HG03565 (cell line): Measurements from ENCODE around the gene ARFGEF3.
"Not testable (repeated sequence)": the region's sequence is repeated elsewhere in the genome, so short reads cannot be mapped to it uniquely, and the experiment has no call there.

Experiments
- ATAC-seq: cut with Tn5 transposase; IDR thresholded peaks from one replicate; pipeline ENCODE4 v1.9.1; 2021; ENCODE audit warnings: mild to moderate bottlenecking, moderate library complexity; ENCODE audit not compliant: unreplicated experiment

Gene ARFGEF3

DNA sequence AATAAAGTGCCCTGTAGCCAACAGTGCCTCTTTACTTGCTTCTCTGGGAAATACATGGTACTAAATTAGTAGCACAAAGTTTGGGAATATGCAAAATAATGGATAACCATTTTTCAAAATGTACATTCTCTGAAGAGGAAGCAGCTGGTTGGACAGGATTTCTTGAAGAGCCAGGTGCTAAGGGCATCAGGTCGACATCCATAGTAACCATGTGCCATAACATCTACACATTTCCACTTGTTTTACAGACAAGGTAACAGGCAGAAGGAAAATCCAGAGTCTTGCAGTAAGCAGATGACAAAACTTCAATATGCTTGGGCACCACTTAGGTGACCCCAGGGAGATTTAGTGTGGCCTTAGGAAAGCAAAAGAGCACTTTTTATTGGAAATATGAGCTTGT is 179.4 kb downstream of the ARFGEF3 start:
- ATAC-seq, result no peak

- ATAC-seq, result no peak
Observed at GRCh38 chr6:138343112-138343511, 181.4 kb downstream of the ARFGEF3 start.

GRCh38 chr6:138345565-138346285 is 184.0 kb downstream of the ARFGEF3 start:
- ATAC-seq, result no peak

DNA sequence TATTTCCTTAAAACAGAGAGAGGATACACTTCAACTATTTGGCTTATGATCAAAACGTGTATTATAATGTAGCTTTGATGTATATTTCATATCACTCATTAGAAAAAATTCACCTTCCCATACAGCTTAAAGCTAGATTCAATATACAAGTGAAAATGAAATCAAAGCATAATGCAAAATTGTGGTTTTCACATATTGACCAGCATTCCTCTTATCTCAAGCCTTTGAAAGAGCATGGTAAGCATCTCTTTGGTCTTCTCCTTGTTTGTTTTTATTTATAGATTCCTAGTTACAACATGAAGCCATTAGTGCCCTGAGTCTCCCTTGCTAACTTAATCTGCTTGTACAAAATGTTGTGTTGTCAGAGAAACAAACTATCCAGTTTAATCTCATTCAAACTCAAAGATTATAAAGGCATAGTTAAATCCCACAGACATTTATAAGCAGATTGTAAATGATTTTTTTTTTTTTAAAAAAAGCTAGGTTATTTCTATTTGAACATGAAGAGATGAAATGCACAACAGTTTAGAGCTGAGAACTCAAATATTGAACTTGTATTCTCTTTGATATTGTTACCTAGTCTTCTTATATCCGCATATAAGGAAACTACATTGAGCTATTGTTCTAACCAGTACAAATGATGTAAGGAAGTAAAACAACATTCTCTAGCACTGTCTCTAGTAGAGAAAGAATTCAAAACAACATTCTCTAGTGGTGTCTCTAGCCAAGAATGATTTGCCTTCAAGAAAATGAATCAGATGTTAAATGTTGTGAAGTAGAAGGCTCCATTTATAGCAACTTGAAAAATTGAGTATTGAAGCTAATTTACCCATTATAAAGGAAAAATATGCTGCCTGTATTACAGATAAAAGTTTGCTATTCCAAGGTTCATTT is 184.8 kb downstream of the ARFGEF3 start:
- no peak for ATAC-seq

GRCh38 chr6:138347864-138348263 is 186.1 kb downstream of the ARFGEF3 start:
- ATAC-seq, result no peak

DNA sequence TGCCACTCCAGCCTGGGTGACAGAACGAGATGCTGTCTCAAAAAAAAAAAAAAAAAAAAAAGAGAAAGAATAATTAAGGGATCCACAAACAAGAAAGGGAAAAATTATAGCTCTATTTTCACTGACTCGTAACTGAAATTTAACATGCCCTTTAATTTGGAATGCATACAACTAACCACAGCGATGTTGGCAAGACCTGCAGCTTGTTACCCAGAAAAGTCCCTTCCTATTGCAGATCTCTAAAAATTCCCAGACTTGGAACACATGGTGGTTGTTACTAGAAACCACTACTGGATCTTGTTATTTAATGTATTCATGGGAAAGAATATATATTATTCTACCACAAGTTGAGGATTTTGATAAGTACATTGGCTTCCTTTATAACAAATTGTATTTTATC is 188.2 kb downstream of the ARFGEF3 start:
- no peak for ATAC-seq

- no peak for ATAC-seq
Observed at GRCh38 chr6:138357928-138358327, 196.2 kb downstream of the ARFGEF3 start.

- ATAC-seq, result not testable (repeated sequence)
Observed at GRCh38 chr6:138368684-138369083, 206.9 kb downstream of the ARFGEF3 start.

- no peak for ATAC-seq
Observed at GRCh38 chr6:138370631-138371451, 209.1 kb downstream of the ARFGEF3 start.

DNA sequence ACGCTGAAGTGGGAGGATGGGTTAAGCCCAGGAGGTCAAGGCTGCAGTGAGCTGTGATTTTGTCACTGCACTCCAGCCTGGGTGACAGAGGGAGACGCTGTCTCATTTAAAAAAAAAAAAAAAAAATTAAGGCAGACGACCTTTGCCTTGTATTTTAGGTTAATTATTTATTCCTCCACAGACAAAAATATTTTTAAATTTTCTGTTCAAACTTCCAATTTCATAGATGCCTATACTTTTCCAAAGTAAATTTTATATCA is 209.6 kb downstream of the ARFGEF3 start:
- no peak for ATAC-seq

- ATAC-seq, result no peak
Observed at GRCh38 chr6:138371720-138372119, 210.0 kb downstream of the ARFGEF3 start.

DNA sequence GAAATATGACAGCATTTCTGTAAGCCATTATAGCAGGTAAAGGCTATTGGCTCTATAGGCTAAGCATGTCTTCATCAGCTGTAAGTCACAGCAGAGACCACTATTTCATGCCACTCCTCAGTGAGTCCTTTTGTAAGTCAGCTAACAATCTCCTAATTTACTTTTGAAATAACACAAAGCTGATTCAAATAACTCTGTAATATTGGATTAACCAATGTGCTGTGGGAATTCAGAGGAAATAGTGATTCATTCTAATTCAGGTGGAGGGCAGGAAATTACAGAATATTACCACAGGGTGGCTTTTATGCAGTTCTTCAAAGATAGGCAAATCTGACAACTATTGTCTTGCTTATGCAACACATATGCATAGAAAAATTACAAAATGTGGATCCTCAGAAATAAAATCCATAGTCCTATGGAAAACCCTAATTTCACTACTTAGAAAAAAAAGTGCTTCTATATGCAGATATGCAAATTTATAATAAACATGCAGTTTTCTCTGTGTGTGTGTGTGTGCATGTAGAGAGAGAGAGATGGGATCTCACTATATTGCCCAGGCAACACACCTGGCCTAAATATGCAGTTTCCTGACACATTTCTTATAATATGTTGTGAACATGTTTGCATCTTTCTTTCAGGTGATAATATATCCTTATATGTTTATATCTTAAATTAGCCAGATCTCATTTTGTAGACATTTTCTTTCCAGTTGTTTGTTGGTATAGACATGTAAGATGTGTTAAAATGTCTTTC is 211.1 kb downstream of the ARFGEF3 start:
- no peak for ATAC-seq

DNA sequence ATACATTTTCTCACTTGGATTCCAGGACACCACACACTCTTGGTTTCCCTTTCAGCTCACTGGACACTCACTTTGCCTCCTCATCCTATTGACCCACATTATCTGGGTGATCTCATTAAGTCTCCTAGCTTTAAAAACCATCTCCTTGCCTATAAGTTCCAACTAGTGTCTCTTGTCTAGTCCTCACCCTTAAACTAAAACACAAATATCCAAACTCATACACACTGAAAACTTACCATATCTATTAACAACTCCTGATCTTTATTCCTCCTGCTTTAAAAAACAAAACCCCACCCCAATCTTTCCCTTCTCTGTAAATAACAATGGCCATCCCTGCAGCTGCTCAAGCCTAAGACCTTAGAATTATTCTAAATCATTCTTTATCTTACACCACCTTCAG is 212.5 kb downstream of the ARFGEF3 start:
- ATAC-seq, result no peak

DNA sequence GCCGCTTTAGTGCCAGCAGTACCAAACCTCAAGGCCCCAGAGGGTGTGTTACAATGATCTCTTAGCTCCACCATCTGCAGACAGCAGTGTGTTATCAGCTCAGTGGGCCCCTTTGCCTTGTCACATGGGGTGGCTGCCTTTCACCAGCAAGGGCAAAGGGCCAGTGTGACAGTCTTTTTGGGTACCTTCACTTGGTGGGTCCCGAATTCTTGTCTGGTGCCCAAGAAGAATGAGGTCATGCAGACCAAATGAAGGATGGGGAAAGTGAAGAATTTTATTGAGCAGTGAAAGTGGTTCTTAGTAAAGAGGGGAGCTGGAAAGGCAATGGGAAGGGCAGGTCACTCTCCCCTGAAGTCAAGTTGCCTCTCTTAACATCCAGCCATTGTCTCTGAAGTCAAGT is 213.1 kb downstream of the ARFGEF3 start:
- no peak for ATAC-seq

DNA sequence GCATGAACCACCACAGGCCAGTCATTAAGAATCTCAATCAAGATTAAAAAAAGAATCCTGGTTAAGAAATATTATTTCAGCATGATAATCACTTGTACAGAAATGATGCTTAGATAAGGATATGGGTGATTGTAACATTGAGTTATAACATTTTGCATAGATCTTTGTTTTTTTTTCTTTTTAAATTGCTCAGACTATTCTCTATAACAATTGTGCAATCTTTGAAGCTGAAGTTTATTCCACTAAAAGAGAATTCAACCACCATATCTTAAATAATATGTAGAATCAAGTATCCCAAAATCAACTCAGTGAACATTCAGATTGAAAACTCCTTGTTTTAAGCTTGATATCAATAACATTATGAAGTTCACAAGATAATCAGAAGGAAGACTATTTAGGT is 215.3 kb downstream of the ARFGEF3 start:
- ATAC-seq, result no peak

- ATAC-seq, result no peak
Observed at GRCh38 chr6:138377844-138378243, 216.1 kb downstream of the ARFGEF3 start, which contains the start of gene SMIM28. Gene SMIM28 (plus strand): TSS chr6:138377905. CDS start chr6:138378073, 168 bp downstream.

DNA sequence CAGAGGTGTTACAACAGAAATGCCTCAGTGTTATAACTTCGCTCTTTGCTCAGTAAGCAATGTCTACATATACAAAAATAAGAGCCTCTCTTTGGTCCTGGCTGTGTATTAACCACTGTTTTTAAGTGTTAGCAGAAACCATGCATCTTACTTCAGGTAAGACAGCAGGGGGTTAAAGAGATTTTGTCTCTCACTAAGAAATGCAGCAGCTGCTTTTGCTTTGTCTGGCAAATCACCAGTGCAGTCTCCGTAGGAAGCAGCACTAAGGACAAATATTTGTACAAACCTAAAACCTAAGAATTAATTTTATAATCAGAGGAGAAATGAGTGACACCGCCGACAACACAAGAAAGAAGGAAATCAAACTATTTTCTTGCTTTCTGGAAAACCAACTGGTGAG is 216.7 kb downstream of the ARFGEF3 start:
- no peak for ATAC-seq

DNA sequence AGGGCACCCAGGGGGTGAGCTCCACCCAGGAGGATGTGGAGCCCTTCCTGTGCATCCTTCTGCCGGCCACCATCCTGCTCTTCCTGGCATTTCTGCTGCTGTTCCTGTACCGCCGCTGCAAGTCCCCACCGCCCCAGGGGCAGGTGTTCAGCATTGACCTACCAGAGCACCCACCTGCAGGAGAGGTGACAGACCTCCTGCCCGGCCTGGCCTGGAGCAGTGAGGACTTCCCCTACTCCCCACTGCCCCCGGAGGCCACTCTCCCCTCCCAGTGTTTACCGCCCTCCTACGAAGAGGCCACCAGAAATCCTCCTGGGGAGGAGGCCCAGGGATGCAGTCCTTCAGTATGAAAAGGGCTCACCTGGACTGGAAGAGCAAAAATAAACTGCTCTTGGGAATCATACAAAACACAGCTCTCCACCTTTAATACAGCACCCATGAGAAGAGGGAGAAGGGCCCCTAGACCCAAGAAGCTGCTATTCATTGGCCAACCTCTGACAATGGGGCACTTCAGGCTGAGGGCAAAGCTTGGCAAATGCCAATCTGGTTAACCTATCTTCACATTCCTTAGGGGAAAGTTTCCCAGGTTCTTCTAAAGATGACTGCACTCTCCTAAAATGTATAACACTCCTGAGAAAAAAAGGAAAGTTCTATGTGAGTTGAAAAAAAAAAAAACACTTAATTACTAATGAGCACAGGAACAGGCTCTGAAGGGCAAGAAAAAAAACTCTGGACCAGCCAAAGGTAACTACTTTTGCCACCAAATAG is 220.9 kb downstream of the ARFGEF3 start:
- ATAC-seq, result no peak

DNA sequence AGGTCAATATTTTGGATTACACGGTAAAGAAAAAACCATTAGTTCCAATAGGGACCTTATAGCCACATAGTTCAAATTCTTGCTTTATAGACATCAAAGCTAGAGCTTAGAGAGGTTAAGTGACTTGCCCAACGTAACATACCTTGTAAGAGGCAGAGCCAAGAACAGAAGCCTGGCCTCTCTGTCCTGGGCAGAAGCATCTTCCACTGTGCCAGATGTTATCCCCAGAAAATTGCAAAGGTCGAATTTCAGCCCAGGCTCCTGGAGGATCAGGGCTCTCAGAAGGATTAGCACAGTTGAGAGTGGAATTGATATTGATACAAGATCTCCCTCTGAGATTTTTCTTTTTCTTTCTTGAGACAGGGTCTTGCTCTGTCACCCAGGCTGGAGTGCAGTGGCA is 222.0 kb downstream of the ARFGEF3 start:
- no peak for ATAC-seq

DNA sequence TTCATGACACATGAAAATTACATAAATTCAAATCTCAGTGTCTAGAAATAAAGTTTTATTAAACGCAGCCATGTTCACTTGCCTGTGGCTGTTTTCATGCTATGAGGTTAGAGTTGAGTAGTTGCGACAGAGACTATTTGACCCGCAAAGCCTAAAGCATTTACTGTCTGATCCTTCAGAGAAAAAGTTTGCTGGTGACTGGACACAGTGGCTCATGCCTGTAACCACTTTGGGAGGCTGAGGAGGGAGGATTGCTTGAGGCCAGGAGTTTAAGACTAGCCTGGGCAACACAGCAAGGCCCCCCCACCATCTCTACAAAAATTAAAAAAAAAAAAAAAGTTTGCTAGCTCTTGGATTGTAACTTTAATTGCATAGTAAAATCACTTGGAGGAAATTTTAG is 225.2 kb downstream of the ARFGEF3 start:
- ATAC-seq, result no peak
